GM19452 (cell line): ENCODE measurements around the gene LHPP.
"Not testable (repeated sequence)": the region's sequence is repeated elsewhere in the genome, so short reads cannot be mapped to it uniquely, and the experiment has no call there.

Experiments
- ATAC-seq: cut with Tn5 transposase; IDR thresholded peaks from one replicate; pipeline ENCODE4 v1.9.1; 2021; ENCODE audit not compliant: unreplicated experiment

LHPP gene

DNA sequence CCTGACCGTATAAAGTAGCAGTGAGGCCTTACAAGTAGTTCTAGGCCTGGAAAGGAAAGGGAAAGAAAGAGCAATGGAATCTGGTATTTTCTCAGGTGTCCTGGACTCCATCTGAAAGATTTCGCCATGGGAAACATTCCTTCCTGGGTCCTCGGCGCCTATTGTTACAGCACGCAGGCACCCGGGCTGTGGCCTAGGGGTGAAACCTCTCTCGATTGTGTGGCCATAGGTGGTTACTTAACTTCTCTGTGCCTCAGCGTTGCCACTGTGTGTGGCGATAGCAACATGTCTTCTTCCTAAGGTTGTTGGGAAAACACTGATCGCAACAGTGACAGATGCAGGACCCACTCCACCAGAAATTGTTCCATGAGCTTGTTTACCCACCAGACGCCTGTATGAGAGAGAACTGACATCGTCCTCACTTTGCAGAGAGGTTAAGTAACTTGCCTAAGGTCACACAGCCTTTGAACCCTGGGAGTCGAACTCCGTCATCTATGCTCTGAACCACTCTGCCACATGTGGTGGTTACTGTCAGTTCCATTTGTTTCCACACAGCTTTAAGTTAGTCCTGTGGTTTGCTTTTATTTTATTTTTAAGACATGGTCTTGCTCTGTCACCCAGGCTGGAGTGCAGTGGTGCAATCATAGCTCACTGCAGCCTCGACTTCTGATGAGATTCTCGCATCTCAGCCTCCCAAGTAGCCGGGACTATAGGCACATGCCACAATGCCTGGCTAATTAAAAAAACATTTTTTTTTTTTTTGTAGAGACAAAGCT lies 73.4 kb downstream of the LHPP start:
- ATAC-seq = no peak

DNA sequence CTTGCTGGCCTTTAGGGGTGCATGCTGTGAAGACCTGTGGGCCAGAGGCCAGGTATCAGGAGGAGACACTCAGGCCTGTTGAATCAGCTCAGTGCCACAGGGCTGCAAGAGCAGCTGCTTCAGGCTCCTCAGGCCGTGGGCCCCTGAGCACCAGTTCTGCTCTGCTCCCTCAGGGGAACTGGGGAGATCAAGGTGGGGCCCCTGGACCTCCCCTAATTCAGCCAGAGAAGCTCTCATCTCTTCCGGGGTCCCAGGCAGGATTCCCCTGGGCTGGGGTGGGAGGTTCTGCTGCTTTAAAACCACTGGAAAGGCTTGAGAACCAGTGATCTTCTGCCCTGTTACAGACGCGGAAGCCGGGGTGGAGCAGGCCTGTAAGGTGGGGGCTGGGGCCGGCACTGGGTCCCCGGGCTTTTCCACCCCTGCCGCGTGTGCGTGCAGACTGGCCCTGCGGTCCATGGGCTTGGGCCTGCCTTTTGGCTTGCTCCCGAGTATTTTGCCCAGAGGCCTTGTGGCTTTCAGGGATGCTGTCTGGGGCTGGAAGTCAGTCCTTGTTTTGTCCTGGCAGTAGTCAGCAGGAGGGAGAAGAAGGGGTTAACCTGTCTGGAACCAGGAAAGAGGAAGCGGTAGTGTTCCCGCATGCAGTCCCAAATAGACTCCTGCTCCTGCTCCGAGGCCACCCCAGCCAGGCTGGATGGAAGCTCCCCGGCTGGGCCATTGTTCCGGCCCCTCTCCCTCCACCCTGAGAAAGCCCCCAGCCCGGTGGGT lies 74.3 kb downstream of the LHPP start:
- ATAC-seq = no peak

DNA sequence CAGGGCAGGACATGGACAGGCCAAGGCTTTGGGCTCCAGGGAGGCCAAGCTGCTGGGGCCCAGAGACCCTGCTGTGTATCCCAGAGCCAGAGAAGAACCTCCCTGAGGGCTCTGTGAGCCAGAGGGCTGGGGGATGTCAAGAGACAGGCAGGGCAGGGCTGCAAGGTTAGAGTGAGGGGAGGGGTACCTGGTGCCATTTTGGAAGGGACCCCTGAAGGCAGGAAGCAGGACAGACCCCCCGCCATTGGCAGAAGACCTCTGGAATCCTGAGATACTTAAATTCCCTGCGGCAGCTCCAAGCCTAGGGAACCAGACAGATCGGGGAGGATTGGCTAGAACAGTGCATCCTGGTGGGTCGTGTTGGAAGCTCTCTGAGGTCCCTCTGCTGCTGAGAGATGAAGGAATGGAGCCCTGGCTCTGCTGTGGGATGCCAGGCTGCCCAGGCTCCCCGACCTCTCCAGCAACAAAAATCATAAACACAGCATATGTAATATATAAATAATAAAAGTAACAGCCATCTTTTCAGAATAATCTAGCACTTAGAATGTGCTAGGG lies 75.0 kb downstream of the LHPP start:
- ATAC-seq = no peak

DNA sequence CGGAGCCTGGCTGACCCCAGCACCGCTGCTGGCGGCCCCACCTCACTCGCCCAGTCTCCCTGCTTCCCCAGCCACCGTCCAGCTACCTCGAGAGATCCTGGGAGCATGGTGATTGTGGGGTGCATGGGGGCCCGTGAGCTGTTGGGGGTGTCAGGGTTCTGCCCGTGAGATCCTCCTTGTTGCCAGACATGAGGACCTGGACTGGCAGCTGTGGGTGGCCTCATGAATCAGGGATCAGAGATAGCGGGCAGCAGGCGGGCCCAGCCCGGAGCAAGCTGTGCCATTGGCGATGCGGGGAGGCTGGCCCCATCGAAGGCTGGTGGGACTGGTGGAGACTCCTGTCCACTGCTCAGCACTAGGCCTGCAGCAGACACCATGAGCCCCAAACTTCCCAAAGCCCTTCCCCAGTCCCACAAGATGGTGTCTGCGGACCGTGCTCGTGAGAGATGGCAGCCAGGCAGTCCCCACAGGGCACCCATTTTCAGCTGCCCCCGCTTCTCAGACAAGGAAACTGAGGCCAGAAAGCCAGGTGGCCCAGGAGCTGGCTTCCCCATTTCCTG lies 75.6 kb downstream of the LHPP start:
- no peak for ATAC-seq

DNA sequence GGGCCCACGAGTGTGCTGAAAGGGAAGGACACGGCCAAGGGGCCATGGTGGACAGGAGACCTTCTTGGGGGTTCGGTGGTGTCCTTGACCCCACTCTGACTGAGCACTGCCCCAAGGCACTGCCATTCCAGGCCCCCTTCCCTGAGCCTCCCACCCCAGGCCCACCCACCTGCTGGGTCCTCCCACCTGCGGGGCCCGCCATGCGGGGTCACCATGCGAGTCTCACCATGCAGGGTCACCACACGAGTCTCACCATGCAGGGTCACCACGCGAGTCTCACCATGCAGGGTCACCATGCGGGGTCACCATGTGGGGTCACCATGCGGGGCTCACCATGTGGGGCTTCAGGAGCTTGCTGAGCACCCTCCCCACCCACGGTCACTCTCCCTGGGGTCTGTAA lies 76.3 kb downstream of the LHPP start:
- ATAC-seq = no peak

DNA sequence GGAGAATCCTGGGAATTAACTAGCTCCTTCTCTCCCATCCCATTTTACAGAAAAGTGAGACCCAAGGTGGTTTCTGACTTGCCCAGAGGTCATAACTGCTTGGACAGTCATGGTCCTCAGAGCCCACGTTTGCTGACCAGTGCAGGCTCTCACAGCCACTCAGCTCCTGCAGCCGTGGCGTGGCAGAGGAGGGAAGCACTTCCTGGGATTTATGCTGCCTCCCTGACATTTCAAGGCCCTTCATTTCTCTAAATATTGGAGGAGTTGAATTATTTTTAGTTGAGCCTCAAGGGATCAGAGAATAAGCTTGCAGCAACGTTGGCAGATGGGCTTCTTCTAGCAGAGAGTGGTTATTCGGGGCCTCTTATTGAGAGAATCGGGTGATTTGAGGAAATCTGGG lies 77.1 kb downstream of the LHPP start:
- no peak for ATAC-seq

DNA sequence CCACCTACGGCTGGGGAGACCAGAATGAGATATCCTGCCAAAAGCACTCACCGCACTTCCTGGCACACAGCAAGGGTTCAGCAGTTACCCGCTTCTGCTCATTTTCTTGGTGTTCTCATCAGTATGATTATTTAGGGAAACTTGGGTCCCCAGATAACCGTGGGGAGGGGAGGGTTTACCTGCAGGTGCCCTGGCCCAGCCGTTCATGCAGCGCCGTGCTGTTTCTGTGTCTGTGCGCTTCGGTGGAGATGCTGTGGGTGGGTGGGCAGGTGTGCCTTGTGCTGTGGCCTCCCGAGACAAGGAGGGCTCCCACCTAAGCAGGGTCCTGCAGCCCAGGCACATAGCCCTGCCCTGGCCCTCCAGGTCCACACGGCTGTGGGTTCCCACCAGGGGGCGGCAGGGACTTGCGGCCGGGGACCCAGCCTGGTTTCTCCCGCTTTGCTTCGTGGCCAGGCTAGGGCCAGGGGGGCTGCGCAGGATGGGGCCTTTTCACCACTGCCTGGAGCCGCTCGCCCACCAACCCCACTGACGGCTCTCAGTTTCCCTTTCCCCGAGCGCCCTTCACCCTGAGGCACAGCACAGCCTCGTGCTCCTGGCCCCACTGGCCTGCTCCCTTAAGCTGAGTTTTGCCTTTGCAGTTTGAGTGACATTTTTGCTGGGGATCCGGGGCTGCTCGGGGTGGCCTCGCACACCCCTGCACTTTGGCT lies 78.5 kb downstream of the LHPP start:
- peak; percentile 66 for ATAC-seq

DNA sequence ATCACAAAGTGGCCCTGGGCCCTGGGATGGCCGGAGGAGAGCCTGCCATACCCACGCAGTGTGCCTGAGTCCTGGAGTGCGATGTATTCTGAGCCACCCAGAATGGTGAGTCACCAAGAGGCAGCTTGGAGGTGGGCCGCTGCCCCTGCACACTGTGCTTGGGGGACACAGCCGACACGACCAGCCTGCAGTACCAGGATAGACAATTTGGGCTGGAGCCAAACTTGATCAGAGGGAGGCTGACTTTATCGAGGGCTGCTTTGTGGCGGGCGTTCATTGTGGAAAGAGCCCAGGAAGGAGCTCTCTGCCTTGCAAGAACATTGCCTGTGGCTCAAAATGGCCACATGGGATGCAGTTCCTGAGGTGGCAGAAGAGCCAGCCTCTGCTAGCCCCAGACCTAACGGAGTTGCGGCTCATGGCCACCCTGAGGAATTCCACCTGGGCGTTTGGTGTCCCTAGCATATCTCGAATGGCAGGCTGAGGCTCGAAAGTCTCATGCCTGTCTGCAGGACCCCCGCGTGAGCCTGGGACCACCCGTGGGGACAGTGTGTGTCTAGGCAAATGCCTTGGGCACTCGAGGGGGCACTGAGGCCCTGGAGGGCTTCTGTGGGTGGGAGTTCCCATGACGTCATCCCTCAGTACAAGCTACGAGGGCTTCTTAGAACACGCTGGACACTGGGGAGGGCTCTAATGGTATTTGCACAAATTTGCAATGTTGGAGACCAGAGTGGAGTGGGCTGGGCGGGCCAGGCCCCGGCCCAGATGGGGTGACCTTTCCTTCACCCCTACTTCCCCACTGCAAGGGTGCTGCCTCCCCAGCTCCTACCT lies 79.7 kb downstream of the LHPP start:
- ATAC-seq = no peak

DNA sequence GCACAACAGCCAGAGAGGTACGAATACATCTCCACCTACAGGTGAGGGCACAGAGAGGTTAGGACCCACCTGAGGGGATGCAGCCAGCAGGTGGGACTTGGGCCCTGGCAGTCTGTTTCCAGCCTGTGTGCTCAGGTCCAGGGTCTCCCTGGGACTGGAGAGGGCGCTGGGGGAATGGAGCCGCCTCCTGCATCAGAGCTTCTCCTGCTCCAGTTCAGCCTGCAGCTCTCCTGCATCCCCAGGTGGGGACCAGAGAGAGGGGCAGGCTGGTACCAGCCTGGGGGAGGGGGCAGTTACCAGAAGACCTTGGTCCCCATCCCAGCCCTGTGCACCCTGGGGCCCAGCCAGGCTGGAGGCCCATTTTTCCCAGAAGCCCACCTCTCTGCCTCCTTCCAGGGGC lies 80.7 kb downstream of the LHPP start:
- no peak for ATAC-seq

DNA sequence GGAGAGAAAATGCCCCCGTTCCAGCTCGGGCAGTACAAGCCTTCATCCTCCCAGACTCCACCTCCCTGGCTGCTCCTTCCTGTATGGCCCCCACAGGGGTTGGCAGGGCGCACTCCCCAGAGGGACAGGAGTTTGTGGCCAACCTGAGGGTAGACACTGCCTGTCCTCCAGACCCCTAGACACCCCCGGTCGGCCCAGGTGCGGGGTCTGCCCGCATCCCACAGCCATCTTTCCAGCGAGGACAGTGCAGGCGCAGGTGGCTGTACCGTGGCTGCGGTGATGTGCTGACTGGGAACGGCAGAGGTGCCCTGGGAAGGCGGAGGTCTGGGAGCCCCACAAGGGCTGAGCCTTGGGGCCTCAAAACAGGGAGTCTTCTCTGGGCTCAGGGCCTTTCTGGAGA lies 81.5 kb downstream of the LHPP start:
- ATAC-seq = no peak

DNA sequence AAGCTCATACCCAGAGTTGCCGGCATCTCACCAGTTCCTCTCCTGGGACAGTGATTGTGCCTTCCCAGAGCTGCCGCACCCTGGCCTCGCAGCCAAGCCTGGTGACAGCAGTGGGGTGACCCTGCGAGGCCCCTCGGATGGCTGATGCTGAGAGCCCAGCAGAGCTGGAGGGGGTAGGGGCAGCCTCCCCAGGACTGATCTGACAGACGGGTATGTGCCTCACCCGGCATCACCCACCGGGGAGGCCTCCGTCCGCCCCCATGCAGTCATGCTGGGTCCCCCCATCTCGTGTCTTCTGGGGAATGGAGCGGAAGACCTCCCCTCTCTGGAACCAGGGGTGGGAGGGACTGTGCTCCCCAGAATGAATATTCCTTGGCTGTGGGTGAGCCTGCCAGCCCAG lies 82.3 kb downstream of the LHPP start:
- ATAC-seq = no peak

DNA sequence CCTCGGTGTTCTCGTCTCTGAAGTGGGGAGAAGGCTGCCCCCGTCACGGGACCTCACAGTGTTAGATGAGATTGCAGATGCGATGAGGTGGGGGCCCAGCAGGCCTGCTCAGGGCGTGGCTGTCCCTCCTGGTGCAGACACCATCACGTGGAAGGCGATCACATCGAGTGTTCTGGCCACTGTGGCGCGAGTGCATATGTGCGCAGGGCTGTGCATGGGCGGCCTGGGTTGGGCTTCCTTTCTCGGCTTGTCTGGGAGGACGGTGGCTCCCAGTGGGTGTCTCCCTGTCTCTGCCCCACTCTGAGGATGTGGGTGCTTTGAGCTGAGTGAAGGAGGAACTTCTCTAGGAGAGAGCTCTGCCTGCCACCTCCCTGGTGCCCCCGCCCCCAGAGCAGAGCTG lies 83.1 kb downstream of the LHPP start:
- ATAC-seq = no peak

DNA sequence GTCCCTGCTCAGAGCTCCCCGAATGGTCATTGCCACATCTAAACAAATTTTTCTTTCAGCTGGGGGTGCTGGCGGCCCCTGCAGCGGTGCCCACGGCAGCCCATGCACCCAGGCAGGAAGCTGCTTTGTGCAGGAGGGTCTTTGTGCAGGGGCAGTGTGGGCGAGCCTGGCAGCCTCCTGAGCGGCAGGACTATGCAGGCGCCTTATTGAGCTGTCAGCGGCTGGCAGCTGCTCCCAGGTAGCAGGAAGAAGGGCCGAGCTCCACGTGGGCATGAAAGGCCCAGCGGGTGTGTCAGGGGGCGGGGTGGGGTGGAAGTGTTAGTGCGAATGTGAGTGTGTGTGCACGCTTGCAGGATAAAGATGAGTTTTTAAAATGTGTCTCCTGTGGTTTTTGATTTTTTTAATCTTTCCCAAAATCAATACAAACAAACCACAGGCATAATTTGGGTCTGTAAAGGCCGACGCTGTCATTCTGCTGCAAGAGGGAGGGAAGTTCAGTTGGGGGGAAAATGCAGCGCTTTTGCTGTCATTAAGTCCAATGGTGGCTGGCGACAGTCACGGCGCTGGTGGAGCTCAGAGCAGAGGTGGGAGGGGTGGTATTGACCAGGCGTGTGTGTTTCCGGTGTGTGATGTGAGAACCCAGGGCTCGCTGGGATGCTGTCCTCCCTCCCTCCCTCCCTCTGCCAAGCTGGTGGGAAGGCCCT lies 83.9 kb downstream of the LHPP start:
- no peak for ATAC-seq

DNA sequence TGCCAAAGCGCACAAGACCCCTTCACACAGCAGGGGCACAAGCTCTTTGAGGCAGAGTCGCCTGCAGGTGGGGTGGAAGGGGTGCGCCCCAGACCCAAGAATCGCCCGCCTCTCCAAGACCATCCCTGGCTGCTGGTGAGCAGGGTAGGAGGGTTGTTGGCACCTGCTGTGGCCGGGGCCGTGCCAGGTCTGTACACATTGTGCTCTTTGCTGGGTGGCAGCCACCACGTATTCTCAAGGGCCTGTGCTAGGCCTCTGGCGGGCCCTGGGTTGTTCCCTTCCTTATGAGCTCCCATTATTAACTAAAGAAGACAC lies 84.4 kb downstream of the LHPP start:
- no peak for ATAC-seq

DNA sequence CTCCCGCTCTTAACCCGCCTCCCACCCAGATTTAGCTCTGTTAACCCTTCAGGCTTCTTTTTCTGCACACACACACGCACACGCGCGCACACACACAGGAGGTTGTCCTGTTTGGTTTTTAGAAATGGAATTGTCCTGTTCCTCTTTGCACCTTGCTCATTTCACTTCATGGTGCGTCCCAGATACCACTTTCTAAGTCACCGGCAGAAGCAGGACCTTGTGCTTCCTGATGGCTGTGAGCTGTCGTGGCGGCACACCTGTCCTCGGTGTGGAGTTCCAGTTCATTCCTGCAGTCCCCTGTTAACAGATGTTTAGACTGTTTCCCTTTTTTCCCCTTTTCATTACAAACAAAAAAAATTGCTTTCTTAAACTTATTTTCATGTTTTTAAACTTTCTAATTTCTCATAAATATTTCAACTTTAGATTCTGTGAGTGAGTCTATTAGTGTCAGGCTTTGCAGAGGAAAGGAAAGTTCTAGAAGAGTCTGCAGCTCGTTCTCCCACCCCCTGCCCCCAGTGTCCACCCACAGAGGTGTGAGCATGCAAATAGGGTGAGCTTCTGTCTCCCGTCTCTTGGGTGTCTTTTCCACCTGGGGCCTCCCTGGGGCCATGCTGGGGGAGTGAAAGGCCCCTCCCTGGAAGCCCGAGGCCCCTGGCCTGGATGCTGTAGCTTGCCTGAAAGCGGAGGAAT lies 85.5 kb downstream of the LHPP start:
- no peak for ATAC-seq

DNA sequence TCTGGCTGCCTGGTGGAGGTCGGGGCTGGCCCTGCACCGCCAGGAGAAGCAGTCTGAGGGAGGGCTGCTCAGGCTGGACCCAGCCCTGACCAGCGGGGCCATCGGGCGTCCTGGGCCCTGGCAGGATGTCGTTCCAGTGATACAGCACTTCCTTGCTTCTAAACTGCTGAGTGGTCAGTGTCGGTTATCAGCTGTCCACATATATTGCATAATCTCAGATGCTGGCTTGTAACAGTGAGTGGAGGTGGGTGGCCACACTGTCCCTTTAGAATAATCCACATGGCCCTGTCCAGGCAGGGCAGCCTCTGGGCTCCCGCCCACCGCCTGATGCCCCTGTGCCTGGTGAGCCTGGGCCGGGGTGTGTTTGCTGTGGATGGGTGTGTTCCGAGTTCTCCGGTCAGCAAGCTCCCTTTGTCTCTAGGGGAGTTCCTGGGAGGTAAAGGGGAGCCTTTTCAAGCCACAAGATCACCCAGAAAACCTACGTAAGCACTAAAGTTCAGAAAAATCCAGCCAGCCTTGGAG lies 86.1 kb downstream of the LHPP start:
- ATAC-seq = no peak

DNA sequence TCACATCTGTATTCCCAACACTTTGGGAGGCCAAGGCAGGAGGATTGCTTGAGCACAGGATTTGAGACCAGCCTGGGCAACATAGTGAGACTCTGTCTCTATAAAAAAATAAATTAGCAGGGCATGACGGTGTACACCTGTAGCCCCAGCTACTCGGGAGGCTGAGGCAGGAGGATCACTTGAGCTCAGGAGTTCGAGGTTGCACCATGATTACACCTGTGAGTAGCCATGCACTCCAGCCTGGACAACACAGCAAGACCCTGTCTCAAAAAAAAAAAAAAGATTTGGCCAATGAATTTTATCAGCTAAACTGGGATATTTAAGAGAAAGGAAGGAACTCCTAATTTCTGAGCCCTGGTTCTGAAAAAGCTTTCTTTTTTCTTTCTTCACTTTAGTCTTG lies 87.5 kb downstream of the LHPP start:
- ATAC-seq = not testable (repeated sequence)

DNA sequence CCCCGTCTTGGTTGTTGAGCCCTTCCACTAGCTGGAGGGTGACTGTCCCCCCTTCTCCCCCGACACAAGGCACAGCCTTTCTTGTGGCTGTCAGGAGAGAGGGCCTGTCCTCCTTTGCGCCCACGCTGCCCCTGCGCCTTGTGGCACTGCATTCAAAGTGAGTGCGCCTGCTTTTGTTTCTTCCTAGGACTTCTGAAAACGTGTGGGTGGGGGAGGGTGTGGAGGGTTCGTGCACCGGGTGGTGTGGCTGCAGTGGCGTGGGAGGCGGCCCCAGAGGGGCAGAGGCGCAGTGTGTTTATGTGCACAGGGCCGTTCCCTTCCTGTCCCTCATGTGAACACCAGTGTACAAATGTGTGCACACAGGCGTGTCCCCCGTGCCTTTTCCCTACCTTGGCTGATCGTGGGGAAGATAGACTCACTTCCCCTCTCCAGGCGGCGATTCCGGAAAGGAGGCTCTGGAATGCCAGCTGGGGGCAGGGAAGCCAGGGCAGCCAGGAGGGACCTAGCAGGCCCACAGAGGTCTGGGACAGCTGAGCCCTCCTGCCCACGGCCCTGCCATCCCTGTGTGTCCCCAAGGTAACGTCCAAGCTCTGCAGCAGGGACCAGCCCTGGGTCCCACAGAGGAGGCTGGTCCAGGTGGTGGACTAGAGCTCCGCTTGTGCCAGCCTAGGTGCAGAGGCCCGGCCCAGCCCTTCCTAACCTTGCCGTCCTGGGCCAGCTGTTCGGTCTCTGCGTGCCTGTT lies 88.8 kb downstream of the LHPP start:
- ATAC-seq = no peak

DNA sequence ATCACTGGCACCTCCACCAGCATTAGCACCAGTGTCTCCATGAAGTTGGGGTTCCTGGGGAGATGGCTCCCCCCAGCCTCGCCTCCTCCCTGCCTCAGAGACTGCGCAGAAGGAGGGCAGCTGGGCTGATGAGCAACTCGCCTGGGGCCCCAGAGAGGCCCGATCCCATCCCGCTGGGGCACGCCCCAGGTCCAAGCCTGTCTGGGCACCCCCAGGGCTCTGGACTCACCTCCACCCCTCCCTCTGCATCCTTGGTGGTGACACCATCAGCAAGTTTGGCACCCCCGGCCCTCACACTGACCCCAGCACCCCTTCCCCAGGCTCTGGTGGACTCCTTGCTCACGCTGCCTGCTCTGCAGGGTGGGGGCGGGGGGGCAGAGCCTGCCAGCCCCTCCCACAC lies 89.5 kb downstream of the LHPP start:
- ATAC-seq = no peak
